ENCODE results near the gene GRAMD1B. TPM values are rescaled to one million over a fixed set of nuclear protein-coding genes. Genes with fewer than 3 reads are reported as not detected.
"Not testable (repeated sequence)": the region's sequence is repeated elsewhere in the genome, so short reads cannot be mapped to it uniquely, and the experiment has no call there.

GRAMD1B gene
- total RNA-seq, 1 experiment from 2014 or later = 82.1 TPM

DNA sequence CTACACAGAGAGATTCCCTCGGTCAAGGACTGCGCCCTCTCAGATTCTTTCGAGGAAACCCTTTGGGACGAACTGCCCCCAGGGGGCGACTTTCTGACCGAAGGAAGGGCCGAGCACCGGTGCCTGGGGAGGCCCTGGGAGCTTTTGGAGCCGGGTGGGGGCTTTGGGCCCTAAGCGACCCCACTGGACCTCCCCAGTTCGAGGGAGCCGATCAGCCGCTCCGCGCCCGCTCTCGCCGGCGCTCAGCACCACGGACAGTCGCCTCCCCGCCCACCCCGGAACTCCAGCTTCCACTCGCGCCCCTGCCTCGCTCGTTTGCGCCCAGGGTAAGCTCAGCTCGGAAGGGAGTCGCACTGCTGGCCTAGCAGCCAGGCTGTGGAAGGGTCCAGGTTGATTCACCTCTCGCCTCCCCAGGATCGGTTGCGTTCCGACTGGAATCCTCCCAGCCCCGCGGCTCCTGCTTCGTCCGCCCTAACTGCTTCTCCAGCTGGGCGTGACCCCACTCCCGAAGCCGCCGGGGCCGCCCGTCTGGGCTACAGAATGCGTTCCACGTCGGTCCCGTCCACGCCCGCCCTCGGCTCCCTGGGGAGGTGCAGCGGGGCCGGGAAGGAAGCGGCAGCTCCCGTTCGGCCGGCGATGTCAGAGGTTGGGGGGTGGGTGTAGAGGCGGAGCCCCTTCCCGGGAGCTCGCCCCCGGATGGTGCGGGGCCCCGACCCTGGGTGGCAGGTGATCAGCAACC is 223.9 kb downstream of the GRAMD1B start:
- Histone ChIP-seq H3K9ac (ENCODE audit: low read length) (no peak overlapping the region), H3K27ac (ENCODE audit: low read length) (no peak overlapping the region), H3F3A (ENCODE audit: low read length, unreplicated experiment) (no peaks in the 10 kb centered on the region), H2AFZ (ENCODE audit: low read length) (peak overlapping the region; percentile 84), H4K20me1 (ENCODE audit: low read length) (no peaks in the 10 kb centered on the region), H3K79me2 (ENCODE audit: low read length) (no peaks in the 10 kb centered on the region), H3K4me2 (ENCODE audit: low read length) (peak overlapping the region; percentile 96), H3K4me3 (ENCODE audit: low read length) (peak overlapping the region; percentile 74), H3K27me3 (ENCODE audit: low read length) (peaks cover 61% of the 10 kb centered on the region), H3K9me2 (replicated peaks; ENCODE audit: low read length) (no peaks in the 10 kb centered on the region), H3K4me1 (ENCODE audit: insufficient read depth, low read length) (peaks cover 10% of the 10 kb centered on the region; the same call in 1 of the 2 replicates), H3K36me3 (ENCODE audit: low read depth, low read length) (no peaks in the 10 kb centered on the region), H3K9me3 (ENCODE audit: low read length) (no peaks in the 10 kb centered on the region)
- intact Hi-C loops (cut with micrococcal nuclease) = no loop called here
- no TSS peak for BruUV-seq (replicated peaks)
- DNase-seq (peak; percentile 19), ATAC-seq (peak; percentile 58)
- CTCF ChIA-PET = interaction anchor here (0.5 kb wide), 1 partner anchor 53 kb away, joined by 3 read pairs; no protein-coding TSS in a partner anchor
- TF ChIP-seq, protein P1, sequence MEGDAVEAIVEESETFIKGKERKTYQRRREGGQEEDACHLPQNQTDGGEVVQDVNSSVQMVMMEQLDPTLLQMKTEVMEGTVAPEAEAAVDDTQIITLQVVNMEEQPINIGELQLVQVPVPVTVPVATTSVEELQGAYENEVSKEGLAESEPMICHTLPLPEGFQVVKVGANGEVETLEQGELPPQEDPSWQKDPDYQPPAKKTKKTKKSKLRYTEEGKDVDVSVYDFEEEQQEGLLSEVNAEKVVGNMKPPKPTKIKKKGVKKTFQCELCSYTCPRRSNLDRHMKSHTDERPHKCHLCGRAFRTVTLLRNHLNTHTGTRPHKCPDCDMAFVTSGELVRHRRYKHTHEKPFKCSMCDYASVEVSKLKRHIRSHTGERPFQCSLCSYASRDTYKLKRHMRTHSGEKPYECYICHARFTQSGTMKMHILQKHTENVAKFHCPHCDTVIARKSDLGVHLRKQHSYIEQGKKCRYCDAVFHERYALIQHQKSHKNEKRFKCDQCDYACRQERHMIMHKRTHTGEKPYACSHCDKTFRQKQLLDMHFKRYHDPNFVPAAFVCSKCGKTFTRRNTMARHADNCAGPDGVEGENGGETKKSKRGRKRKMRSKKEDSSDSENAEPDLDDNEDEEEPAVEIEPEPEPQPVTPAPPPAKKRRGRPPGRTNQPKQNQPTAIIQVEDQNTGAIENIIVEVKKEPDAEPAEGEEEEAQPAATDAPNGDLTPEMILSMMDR (conservative IDR thresholded peaks at IDR 0.05; ENCODE audit: low read depth, low read length) = peak; percentile 48
- TF ChIP-seq EZH2 (IDR thresholded peaks at IDR 0.05; ENCODE audit: low read length, unreplicated experiment) (no peak), EZH2phosphoT487 (IDR thresholded peaks at IDR 0.05; ENCODE audit: borderline replicate concordance, low read length) (no peak)
- POLR2A ChIA-PET (ENCODE audit: unreplicated experiment) = no interaction called here

DNA sequence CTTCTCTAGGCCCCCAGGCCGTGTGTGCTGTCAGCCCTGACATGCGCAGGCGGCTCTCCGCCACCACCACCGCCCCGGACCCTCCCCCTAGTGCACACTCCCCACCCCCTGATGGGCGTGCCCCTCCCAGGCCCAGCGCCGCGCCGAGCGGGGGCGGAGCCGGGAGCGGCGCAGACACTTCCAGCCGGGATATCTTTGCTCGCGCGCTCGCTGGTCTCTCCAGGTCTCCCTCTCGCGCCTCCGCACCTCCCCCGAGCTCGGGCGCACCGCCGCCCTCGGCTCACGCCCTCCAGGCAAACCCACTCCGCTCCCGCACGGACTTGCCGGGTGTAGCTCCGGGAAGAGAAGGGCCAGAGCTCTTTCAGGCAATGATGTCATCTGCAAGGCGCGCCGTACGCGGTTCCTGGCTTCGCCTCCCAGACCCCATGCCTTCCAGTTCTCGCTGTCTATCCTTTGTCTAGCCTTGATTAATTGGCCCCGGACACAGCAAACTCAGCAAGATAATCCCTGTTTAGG is 224.6 kb downstream of the GRAMD1B start, which contains the start of gene SCN3B:
TSS of gene SCN3B (minus strand) at position 59 of the 516 bp plus-strand sequence. CDS start 823 bp downstream, outside the sequence.
- peak; percentile 95 for ATAC-seq
- Histone ChIP-seq H3K79me2 (ENCODE audit: low read length) (no peaks in the 10 kb centered on the region), H3K36me3 (ENCODE audit: low read depth, low read length) (no peaks in the 10 kb centered on the region), H4K20me1 (ENCODE audit: low read length) (no peaks in the 10 kb centered on the region), H3K9ac (ENCODE audit: low read length) (no peak within 1 kb of the TSS), H3K9me2 (replicated peaks; ENCODE audit: low read length) (no peaks in the 10 kb centered on the region), H3K4me3 (ENCODE audit: low read length) (peak within 1 kb of the TSS; percentile 74), H3K27me3 (ENCODE audit: low read length) (peaks cover 56% of the 10 kb centered on the region), H3K9me3 (ENCODE audit: low read length) (no peaks in the 10 kb centered on the region), H3K4me1 (ENCODE audit: insufficient read depth, low read length) (peaks cover 10% of the 10 kb centered on the region; the same call in 1 of the 2 replicates), H3K27ac (ENCODE audit: low read length) (no peak within 1 kb of the TSS), H3K4me2 (ENCODE audit: low read length) (peak within 1 kb of the TSS; percentile 96), H2AFZ (ENCODE audit: low read length) (peak within 1 kb of the TSS; percentile 84), H3F3A (ENCODE audit: low read length, unreplicated experiment) (no peaks in the 10 kb centered on the region)
- CTCF ChIA-PET = no interaction called here
- POLR2A ChIA-PET (ENCODE audit: unreplicated experiment) = no interaction called here
- intact Hi-C loops (cut with micrococcal nuclease) = no loop called here
- DNase-seq = peak; percentile 74
- TF ChIP-seq EZH2phosphoT487 (IDR thresholded peaks at IDR 0.05; ENCODE audit: borderline replicate concordance, low read length) = no peak
- no peak for TF ChIP-seq EZH2 (IDR thresholded peaks at IDR 0.05; ENCODE audit: low read length, unreplicated experiment)
- TF ChIP-seq, protein P1 (conservative IDR thresholded peaks at IDR 0.05; ENCODE audit: low read depth, low read length) = no peak
- no TSS peak for BruUV-seq (replicated peaks)

DNA sequence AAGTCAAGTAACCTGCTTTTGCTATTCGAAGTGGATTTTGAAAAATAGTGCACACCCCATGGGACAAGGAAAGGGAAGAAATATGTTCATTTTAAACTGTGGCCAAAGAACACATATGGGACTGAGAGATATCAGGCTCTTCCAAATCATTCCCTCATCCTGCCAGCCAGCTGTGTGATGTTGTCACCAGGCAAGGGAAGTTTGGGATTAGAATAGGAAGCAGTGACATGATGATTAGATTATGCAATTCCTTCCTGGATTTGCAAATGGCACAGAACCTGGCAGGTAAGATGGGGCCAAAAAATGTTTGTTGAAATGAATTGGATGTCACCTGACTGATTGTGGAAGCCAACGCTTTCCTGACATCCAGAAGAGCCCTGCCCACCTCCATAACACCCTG is 229.2 kb downstream of the GRAMD1B start:
- POLR2A ChIA-PET (ENCODE audit: unreplicated experiment) = no interaction called here
- no peaks in the 10 kb centered on the region for H3F3A ChIP-seq (ENCODE audit: low read length, unreplicated experiment)
- CTCF ChIA-PET = no interaction called here

DNA sequence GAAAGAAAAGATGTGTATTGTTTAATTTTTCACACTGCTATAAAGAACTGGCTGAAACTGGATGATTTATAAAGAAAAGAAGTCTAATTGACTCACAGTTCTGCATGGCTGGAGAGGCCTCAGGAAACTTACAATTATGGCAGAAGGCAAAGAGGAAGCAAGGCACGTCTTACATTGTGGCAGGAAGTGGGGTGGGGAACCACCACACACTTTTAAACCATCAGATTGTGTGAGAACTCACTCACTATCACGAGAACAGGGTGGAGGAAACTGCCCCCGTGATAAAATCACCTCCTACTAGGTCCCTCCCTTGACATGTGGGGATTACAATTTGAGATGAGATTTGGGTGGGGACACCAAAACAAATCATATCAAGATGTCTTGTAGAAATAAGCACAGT is 229.9 kb downstream of the GRAMD1B start:
- H3K9me3 ChIP-seq (ENCODE audit: low read length); H3K4me3 ChIP-seq (ENCODE audit: low read length); intact Hi-C loops (cut with micrococcal nuclease); H4K20me1 ChIP-seq (ENCODE audit: low read length); POLR2A ChIA-PET (ENCODE audit: unreplicated experiment); H3K79me2 ChIP-seq (ENCODE audit: low read length); H3K4me2 ChIP-seq (ENCODE audit: low read length); H3F3A ChIP-seq (ENCODE audit: low read length, unreplicated experiment); H2AFZ ChIP-seq (ENCODE audit: low read length); DNase-seq; CTCF ChIA-PET; H3K36me3 ChIP-seq (ENCODE audit: low read depth, low read length); BruUV-seq (replicated peaks); H3K9me2 ChIP-seq (replicated peaks; ENCODE audit: low read length); H3K9ac ChIP-seq (ENCODE audit: low read length); ATAC-seq; H3K27ac ChIP-seq (ENCODE audit: low read length); H3K4me1 ChIP-seq (ENCODE audit: insufficient read depth, low read length): not testable (repeated sequence)
- peaks cover 17% of the 10 kb centered on the region for H3K27me3 ChIP-seq (ENCODE audit: low read length)

More for the DNA sequence above, 229.2 kb downstream of the GRAMD1B start:
- ATAC-seq = no peak
- Histone ChIP-seq H3K9me2 (replicated peaks; ENCODE audit: low read length) (no peaks in the 10 kb centered on the region), H3K9me3 (ENCODE audit: low read length) (no peaks in the 10 kb centered on the region), H3K27ac (ENCODE audit: low read length) (no peak overlapping the region), H3K4me1 (ENCODE audit: insufficient read depth, low read length) (peaks cover 4% of the 10 kb centered on the region; the same call in 1 of the 2 replicates), H3K4me2 (ENCODE audit: low read length) (no peak overlapping the region), H3K27me3 (ENCODE audit: low read length) (peaks cover 17% of the 10 kb centered on the region), H2AFZ (ENCODE audit: low read length) (no peak overlapping the region), H3K4me3 (ENCODE audit: low read length) (no peak overlapping the region), H3K79me2 (ENCODE audit: low read length) (no peaks in the 10 kb centered on the region), H3K36me3 (ENCODE audit: low read depth, low read length) (no peaks in the 10 kb centered on the region), H4K20me1 (ENCODE audit: low read length) (no peaks in the 10 kb centered on the region), H3K9ac (ENCODE audit: low read length) (no peak overlapping the region)
- no peak for DNase-seq
- no TSS peak for BruUV-seq (replicated peaks)
- intact Hi-C loops (cut with micrococcal nuclease) = no loop called here
- TF ChIP-seq EZH2phosphoT487 (IDR thresholded peaks at IDR 0.05; ENCODE audit: borderline replicate concordance, low read length) (no peak), EZH2 (IDR thresholded peaks at IDR 0.05; ENCODE audit: low read length, unreplicated experiment) (no peak)
- TF ChIP-seq, protein P1 (conservative IDR thresholded peaks at IDR 0.05; ENCODE audit: low read depth, low read length) = no peak
